NOMO-1 treated with dmso at 0.1 percent for 144 hours (cell line): ENCODE results near the gene TAF15.

Source experiments
- DNase-seq: peaks from one replicate; lab custom pipeline; 2025; ENCODE audit not compliant: unreplicated experiment; lab: John Stamatoyannopoulos, UW

The TAF15 gene

DNA sequence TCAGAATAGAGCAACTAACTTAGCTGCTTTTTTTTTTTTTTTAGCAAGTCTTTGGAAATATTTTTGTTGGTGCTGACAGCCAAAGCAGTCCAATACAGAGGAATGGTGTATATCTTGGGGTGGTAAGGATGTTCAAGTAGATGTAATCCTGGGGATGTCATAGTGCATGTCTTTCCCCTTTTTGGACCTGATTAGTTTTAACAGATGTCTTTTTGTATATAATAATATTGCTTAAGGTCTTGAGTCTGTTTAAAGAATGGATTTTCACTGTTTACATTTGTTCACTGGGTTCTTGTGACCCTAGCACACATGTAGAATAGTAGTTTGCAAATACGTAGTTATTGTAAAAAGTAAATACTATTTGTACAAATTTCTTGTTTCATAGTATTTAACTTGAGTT, 7.9 kb downstream of the TAF15 start:
- DNase-seq = no peak

- no peak for DNase-seq
These were observed 10.2 kb downstream of the TAF15 start for GRCh38 chr17:35819455-35819854.

DNA sequence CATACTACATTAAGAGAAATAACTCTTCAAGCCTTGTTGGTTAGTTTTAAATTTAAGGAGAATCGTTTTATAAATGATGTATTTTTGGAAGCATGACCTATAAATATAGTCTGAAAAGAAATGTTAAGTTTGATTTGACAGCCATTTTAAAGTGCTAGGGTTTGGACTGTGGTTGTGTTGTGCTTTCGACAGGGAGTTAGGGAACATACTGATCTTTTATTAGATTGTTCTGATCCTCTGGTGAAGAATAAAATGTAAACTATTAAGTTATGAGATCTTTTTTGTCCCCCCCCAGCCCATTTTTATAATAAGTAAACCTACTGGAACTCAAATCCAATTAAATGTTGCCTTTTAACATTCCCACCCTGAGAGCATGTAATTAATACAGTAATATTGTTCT, 12.0 kb downstream of the TAF15 start:
- no peak for DNase-seq

DNA sequence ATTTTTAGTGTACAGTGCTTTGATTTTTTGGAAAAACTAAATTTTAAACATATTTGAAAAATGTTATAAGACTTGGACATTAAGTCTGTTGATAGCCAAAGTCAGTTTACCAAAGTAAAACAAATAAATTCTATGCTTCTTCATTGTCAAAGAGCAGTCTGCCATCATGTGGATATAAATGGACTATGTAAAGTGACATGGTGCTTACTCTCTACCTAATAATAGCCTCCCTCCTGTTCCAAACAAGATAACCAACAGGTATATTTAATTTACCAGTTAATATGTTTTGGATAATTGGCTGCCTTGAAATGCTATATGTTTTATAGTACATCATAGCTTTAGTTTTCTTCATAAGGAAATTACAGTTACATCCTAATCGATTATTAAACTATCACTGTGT, 15.9 kb downstream of the TAF15 start:
- no peak for DNase-seq

DNA sequence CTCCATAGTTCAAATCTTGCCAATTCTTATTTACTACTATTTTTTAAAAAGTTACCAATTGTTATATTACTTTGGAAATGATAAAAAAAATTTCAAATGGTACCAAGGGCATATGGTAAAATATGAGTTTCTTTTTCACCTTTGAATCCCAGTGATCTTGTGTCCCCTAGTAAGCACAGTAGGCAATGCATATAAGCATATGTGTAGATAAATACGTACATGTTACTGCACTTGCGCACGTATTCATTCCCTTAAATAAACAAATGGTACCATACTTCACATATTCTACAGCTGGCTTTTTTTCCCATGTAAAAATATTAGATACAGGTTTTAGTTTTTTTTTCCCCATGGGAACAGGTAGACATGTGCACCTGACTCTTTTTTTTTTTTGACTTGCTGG, 31.8 kb downstream of the TAF15 start:
- no peak for DNase-seq

DNA sequence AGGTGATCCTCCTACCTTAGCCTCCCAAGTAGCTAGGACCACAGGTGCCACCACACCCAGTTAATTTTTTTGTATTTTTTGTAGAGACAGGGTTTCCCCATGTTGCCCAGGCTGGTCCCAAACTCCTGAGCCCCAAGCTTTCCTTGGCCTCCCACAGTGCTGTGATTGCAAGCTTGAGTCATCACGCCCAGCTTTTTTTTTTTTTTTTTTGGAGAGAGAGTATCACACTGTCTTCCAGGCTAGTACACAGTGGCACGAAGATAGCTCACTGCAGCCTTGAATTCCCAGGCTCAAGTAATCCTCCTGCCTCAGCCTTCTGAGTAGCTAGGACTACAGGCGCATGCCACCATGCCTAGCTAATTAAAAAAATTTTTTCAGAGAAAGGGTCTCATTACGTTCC, 32.2 kb downstream of the TAF15 start:
- no peak for DNase-seq

- DNase-seq = no peak
These were observed 33.0 kb downstream of the TAF15 start for GRCh38 chr17:35842239-35842638.

GRCh38 chr17:35843698-35844097, 34.4 kb downstream of the TAF15 start:
- DNase-seq = no peak

DNA sequence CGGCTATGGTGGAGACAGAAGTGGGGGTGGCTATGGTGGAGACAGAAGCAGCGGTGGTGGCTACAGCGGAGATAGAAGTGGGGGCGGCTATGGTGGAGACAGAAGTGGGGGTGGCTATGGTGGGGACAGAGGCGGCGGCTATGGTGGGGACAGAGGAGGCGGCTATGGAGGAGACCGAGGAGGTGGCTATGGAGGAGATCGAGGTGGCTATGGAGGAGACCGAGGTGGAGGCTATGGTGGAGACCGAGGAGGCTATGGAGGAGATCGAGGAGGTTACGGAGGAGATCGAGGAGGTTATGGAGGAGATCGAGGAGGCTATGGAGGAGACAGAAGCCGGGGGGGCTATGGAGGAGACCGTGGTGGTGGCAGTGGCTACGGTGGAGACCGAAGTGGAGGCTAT, 35.3 kb downstream of the TAF15 start:
- DNase-seq = no peak

DNA sequence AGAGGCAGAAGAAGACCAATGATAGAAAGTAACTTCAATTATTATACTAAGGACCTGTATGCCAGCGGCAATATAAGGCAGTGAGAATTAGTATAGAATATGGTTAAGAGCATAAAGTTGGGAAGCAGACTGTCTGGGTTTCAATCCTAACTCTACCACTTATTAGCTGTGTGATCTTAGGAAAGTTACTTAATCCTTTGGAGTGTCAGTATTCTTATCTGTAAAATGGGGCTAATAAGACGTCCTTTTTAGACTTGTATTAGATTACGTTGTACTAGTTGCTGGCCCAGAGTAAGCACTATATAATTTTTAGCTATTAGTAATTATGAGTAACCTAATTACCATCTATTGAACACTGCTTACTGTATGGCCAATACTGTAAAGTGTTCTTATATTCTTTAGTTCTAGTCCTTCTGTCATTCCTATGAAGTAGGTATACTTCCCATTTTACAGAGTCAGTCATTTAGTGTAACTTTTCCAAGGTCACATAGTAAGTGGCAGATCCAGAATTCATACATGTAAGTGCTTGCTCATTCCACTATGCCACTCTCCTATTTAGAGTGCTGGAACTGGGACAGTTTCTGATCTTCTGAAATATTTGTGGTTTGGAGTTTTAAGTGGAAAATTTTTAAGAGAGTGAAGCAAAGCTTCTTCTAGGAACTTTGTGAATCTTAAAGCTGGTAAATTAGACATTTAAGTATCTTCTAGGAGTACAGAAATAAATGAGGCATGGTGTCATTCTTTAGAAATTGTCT, 36.9 kb downstream of the TAF15 start:
- no peak for DNase-seq

- no peak for DNase-seq
These were observed 37.7 kb downstream of the TAF15 start for GRCh38 chr17:35847006-35847405.

DNA sequence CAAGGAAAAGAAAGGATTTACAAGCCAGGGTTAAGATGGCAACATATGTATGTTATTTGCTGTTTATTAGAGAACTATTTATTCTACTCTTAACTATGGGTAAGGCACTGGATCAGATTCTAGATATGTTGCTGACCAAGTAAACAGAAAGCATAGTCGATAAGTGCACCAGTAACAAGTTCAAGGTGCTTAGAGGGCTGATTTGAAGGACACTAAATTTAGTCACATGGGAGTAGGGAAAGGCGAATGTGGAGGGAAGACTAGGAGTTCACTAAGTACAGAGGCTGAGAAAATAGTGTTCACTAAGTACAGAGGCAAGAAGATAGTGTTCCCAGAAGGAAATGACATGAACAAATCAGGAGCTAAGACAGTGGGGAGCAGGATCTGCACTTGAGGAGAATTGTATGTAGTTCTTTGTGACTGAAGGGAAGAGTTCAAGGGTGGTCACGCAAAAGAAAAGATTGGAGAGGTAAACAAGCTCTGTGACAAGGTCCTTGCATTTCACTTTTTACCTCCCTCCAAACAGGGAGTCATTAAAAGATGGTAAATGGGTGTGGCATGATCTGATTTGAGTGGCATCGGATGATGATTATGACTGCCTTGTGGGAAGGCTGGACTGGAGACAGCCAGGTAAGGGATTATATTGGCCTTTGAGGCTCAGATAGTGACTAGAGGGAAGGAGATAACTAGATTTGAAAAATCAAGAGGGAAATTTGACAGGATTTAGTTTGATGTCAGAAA, 38.5 kb downstream of the TAF15 start:
- no peak for DNase-seq

- no peak for DNase-seq
These were observed 40.4 kb downstream of the TAF15 start for GRCh38 chr17:35849469-35850348.

GRCh38 chr17:35855965-35856364, 46.7 kb downstream of the TAF15 start:
- no peak for DNase-seq

GRCh38 chr17:35856603-35857002, 47.3 kb downstream of the TAF15 start:
- no peak for DNase-seq

DNA sequence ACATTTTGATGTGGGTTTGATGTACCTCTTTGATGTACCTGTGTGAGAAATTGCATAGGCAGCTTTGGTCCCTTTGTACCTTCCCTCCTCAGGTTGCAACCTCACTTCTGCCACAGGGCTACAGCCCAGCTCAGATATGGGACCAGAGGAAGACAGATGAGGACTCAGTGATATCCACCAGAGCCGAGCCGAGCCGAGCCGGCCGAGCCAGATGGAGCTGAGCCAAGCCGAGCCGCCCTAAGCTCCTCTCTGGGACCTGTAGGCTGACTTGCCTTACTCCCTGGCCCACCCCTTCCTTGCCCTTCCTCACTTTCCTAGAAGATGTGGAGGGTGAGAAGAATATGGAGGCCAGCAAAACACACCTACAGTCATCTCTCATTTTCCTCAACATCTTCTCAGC, 55.6 kb downstream of the TAF15 start:
- DNase-seq = no peak

GRCh38 chr17:35865412-35866340, 56.4 kb downstream of the TAF15 start:
- no peak for DNase-seq

DNA sequence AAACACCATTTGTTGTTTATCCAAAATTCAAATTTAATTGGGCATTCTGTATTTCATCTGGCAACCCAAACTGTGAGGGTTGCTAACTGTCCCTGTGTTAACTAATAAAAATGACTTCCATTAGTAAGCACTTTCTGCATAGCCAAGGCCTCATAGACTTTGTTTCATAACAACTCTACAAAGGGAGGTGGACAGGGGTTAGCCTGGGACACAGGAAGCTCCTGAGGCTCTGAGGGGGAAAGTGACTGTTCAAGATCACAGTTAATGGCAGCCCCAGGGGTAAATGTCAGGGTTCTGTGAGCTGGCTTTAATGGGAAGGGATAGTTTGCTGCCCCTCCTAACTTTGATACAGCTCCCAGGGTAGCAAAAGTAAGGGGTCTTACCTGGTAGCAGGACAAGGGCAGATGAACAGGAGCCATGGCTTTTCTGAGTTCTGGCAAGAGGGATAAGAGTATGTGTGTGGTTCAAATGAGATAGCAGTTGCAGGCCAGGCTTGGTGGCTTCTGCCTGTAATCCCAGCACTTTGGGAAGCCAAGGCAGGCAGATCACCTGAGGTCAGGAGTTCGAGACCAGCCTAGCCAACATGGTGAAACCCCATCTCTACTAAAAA, 57.2 kb downstream of the TAF15 start:
- DNase-seq = no peak

- DNase-seq = no peak
These were observed 58.3 kb downstream of the TAF15 start for GRCh38 chr17:35867574-35867973.

DNA sequence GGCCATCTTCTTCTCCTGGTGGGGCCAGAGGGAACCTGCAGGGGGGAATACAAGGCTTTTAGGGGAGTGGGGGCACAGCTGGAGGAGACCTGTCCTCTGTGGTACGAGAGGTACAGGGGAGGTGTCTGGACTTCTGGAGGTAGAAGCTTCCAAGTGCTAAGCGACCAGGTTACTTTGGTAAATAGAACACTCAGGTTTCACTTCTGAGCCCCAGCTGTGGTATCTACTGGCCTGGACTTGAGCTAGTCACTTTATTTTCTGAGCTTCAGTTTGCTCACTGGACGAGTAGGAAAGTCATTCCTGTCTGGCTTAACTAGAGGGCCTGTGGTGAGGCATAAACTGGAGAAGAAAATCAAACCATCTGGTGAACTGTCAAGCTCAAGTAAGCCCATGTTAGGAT, 59.5 kb downstream of the TAF15 start, which contains the start of gene HEATR9:
Gene HEATR9, minus strand, starts transcription at position 155 of the 400 bp plus-strand sequence. Its CDS starts 149 bp downstream, at position 6.
- DNase-seq = no peak
